ENCODE data around the gene PRKCE.

PRKCE gene

DNA sequence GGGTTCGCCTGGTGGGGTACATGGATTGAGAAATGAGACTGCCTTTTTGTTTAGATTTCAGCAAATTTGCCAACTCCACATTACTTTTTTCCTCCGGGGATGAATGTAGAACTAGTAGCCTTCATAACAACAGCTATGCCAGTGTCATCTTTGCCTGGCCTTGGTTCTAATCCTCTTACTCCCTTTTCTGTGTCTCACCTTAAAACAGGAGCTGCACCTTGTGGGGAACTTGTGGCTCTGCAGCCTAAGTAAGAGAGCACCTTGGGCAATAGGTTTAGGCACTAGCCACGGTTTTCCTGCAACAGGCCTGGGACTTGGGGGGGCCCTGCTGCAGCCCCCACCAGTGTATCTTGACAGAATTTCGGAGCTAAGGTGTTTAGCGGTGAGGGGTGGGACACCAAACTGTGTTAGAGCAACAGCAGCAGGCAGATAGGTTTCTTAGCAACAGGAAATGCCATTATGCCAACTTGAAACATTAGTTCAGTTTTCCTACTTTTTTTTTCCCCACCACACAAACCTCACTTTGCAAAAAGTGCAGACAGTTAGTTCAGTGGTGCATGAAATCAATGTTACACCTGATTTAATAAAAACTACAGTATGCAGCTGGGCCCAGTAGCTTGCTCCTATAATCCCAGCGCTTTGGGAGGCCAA is 173.7 kb downstream of the PRKCE start:
- peaks cover 0 to 9% of the 10 kb centered on the region in 2 donors for H3K4me1 ChIP-seq (ENCODE audit: control insufficient read depth in 2 of 2, insufficient read depth in 2 of 2, low read length in 2 of 2)
- H3K4me3 ChIP-seq (ENCODE audit: low read length in 2 of 2), result no peak overlapping the region
- no peak overlapping the region for H3K9ac ChIP-seq (ENCODE audit: low read depth in 1 of 2, low read length in 2 of 2)
- H3K27me3 ChIP-seq (ENCODE audit: control insufficient read depth in 2 of 2, insufficient read depth in 2 of 2, low read length in 2 of 2), result no peaks in the 10 kb centered on the region
- no peaks in the 10 kb centered on the region for H3K9me3 ChIP-seq (ENCODE audit: control insufficient read depth in 2 of 2, low read length in 2 of 2)
- H3K27ac ChIP-seq (ENCODE audit: low read depth in 2 of 2, low read length in 2 of 2), result no peak overlapping the region
- no peaks in the 10 kb centered on the region for H3K36me3 ChIP-seq (ENCODE audit: control insufficient read depth in 2 of 2, insufficient read depth in 2 of 2, low read length in 2 of 2)

- no peak overlapping the region for H3K4me3 ChIP-seq (ENCODE audit: low read length in 2 of 2)
- H3K4me1 ChIP-seq (ENCODE audit: control insufficient read depth in 2 of 2, insufficient read depth in 2 of 2, low read length in 2 of 2), result peaks cover 0 to 9% of the 10 kb centered on the region in 2 donors
- H3K27ac ChIP-seq (ENCODE audit: low read depth in 2 of 2, low read length in 2 of 2), result no peak overlapping the region
- H3K36me3 ChIP-seq (ENCODE audit: control insufficient read depth in 2 of 2, insufficient read depth in 2 of 2, low read length in 2 of 2), result no peaks in the 10 kb centered on the region
- no peaks in the 10 kb centered on the region for H3K27me3 ChIP-seq (ENCODE audit: control insufficient read depth in 2 of 2, insufficient read depth in 2 of 2, low read length in 2 of 2)
- H3K9me3 ChIP-seq (ENCODE audit: control insufficient read depth in 2 of 2, low read length in 2 of 2), result peaks cover 4 to 5% of the 10 kb centered on the region in 2 donors
- no peak overlapping the region for H3K9ac ChIP-seq (ENCODE audit: low read depth in 1 of 2, low read length in 2 of 2)
Measured at GRCh38 chr2:45826460-45826859, 175.0 kb downstream of the PRKCE start.

DNA sequence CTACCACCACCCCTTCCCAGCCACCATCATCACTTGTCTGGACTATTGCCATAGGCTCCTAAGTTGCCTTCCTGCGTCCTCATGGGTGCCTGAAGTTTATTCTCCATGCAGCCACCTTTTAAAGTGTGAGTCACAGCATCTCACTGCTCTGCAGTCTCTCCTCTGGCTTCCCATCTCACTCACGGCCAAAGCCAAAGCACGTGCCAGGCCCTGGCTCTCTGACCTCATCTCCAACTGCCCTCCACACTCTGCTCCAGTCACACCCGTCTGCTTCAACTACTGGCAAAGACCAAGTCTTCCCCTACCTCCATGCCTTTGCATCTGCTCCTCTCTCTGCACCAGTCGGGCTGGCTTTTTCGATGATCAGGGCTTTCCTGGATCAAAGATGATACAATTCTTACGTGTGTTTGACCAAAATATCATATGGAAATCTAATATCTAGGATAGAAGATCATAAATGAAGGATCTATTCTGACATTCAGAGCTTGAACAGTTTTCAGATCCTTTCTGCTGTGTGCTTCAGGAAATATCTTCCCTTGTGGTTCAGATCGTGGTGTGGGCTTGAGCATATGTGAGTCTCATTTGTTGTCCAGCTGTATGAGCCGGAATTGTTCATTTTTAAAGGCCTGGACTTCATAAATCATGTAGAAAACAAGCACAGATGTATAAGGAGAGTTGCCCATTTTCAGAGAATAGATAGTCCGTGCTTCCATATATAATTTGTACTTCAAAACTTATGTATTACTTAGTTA is 175.6 kb downstream of the PRKCE start:
- Histone ChIP-seq H3K9me3 (ENCODE audit: control insufficient read depth in 2 of 2, low read length in 2 of 2) (peaks cover 4 to 5% of the 10 kb centered on the region in 2 donors), H3K27ac (ENCODE audit: low read depth in 2 of 2, low read length in 2 of 2) (no peak overlapping the region), H3K4me1 (ENCODE audit: control insufficient read depth in 2 of 2, insufficient read depth in 2 of 2, low read length in 2 of 2) (peaks cover 0 to 4% of the 10 kb centered on the region in 2 donors), H3K4me3 (ENCODE audit: low read length in 2 of 2) (no peak overlapping the region), H3K9ac (ENCODE audit: low read depth in 1 of 2, low read length in 2 of 2) (no peak overlapping the region), H3K27me3 (ENCODE audit: control insufficient read depth in 2 of 2, insufficient read depth in 2 of 2, low read length in 2 of 2) (no peaks in the 10 kb centered on the region), H3K36me3 (ENCODE audit: control insufficient read depth in 2 of 2, insufficient read depth in 2 of 2, low read length in 2 of 2) (no peaks in the 10 kb centered on the region)

GRCh38 chr2:45830322-45830721 is 178.8 kb downstream of the PRKCE start:
- Histone ChIP-seq H3K4me3 (ENCODE audit: low read length in 2 of 2) (no peak overlapping the region), H3K27me3 (ENCODE audit: control insufficient read depth in 2 of 2, insufficient read depth in 2 of 2, low read length in 2 of 2) (no peaks in the 10 kb centered on the region), H3K27ac (ENCODE audit: low read depth in 2 of 2, low read length in 2 of 2) (no peak overlapping the region), H3K36me3 (ENCODE audit: control insufficient read depth in 2 of 2, insufficient read depth in 2 of 2, low read length in 2 of 2) (no peaks in the 10 kb centered on the region), H3K9me3 (ENCODE audit: control insufficient read depth in 2 of 2, low read length in 2 of 2) (peaks cover 4 to 5% of the 10 kb centered on the region in 2 donors), H3K4me1 (ENCODE audit: control insufficient read depth in 2 of 2, insufficient read depth in 2 of 2, low read length in 2 of 2) (no peaks in the 10 kb centered on the region), H3K9ac (ENCODE audit: low read depth in 1 of 2, low read length in 2 of 2) (no peak overlapping the region)

GRCh38 chr2:45833301-45833967 is 182.0 kb downstream of the PRKCE start:
- Histone ChIP-seq H3K4me1 (ENCODE audit: control insufficient read depth in 2 of 2, insufficient read depth in 2 of 2, low read length in 2 of 2) (no peaks in the 10 kb centered on the region), H3K9ac (ENCODE audit: low read depth in 1 of 2, low read length in 2 of 2) (no peak overlapping the region), H3K9me3 (ENCODE audit: control insufficient read depth in 2 of 2, low read length in 2 of 2) (peaks cover 4 to 5% of the 10 kb centered on the region in 2 donors), H3K4me3 (ENCODE audit: low read length in 2 of 2) (no peak overlapping the region), H3K27me3 (ENCODE audit: control insufficient read depth in 2 of 2, insufficient read depth in 2 of 2, low read length in 2 of 2) (no peaks in the 10 kb centered on the region), H3K36me3 (ENCODE audit: control insufficient read depth in 2 of 2, insufficient read depth in 2 of 2, low read length in 2 of 2) (no peaks in the 10 kb centered on the region), H3K27ac (ENCODE audit: low read depth in 2 of 2, low read length in 2 of 2) (no peak overlapping the region)

GRCh38 chr2:45833968-45834344 is 182.5 kb downstream of the PRKCE start:
- Histone ChIP-seq H3K27me3 (ENCODE audit: control insufficient read depth in 2 of 2, insufficient read depth in 2 of 2, low read length in 2 of 2) (no peaks in the 10 kb centered on the region), H3K4me3 (ENCODE audit: low read length in 2 of 2) (no peak overlapping the region), H3K4me1 (ENCODE audit: control insufficient read depth in 2 of 2, insufficient read depth in 2 of 2, low read length in 2 of 2) (no peaks in the 10 kb centered on the region), H3K36me3 (ENCODE audit: control insufficient read depth in 2 of 2, insufficient read depth in 2 of 2, low read length in 2 of 2) (no peaks in the 10 kb centered on the region), H3K27ac (ENCODE audit: low read depth in 2 of 2, low read length in 2 of 2) (no peak overlapping the region), H3K9ac (ENCODE audit: low read depth in 1 of 2, low read length in 2 of 2) (no peak overlapping the region), H3K9me3 (ENCODE audit: control insufficient read depth in 2 of 2, low read length in 2 of 2) (peaks cover 4 to 5% of the 10 kb centered on the region in 2 donors)

DNA sequence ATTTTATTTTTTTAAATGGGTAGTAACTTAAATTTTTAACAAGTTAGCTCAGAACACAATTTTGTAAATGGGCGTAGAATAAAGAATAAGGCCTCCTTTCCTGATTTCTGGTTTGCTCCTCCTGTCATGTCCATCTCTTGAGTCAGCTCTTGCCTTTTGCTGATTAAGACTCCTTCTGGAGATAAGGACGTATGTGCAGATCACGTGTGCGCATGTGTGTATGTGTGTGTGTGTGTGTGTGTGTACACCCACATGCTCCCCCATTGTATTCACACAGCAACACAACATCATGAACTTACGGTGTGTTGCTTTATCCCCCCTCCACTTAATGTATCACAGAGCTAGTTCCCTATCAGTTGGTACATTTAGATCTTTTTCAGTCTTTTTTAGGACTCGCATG is 182.9 kb downstream of the PRKCE start:
- Histone ChIP-seq H3K9me3 (ENCODE audit: control insufficient read depth in 2 of 2, low read length in 2 of 2) (peaks cover 4 to 5% of the 10 kb centered on the region in 2 donors), H3K4me3 (ENCODE audit: low read length in 2 of 2) (no peak overlapping the region), H3K4me1 (ENCODE audit: control insufficient read depth in 2 of 2, insufficient read depth in 2 of 2, low read length in 2 of 2) (no peaks in the 10 kb centered on the region), H3K9ac (ENCODE audit: low read depth in 1 of 2, low read length in 2 of 2) (no peak overlapping the region), H3K27ac (ENCODE audit: low read depth in 2 of 2, low read length in 2 of 2) (no peak overlapping the region), H3K36me3 (ENCODE audit: control insufficient read depth in 2 of 2, insufficient read depth in 2 of 2, low read length in 2 of 2) (no peaks in the 10 kb centered on the region), H3K27me3 (ENCODE audit: control insufficient read depth in 2 of 2, insufficient read depth in 2 of 2, low read length in 2 of 2) (no peaks in the 10 kb centered on the region)

DNA sequence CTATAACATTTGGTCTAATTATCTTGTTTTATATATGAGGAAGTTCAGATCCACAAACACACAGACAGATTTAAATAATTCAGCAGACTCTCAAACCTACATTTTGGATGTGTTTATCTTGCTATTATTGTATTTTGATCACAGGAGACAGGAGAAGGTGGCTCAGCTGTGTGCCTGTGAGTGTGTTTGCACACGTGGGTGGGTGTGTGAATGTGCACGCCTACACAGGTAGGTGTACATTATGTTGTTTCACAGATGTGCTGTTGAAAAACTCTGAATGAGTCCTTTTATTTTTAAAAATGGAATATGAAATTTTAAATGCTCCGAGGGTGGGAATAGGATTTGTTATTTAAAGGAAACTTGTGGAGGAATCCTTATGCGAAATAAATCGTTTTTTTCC is 183.4 kb downstream of the PRKCE start:
- no peaks in the 10 kb centered on the region for H3K36me3 ChIP-seq (ENCODE audit: control insufficient read depth in 2 of 2, insufficient read depth in 2 of 2, low read length in 2 of 2)
- H3K27ac ChIP-seq (ENCODE audit: low read depth in 2 of 2, low read length in 2 of 2), result no peak overlapping the region
- no peaks in the 10 kb centered on the region for H3K4me1 ChIP-seq (ENCODE audit: control insufficient read depth in 2 of 2, insufficient read depth in 2 of 2, low read length in 2 of 2)
- H3K4me3 ChIP-seq (ENCODE audit: low read length in 2 of 2), result no peak overlapping the region
- H3K27me3 ChIP-seq (ENCODE audit: control insufficient read depth in 2 of 2, insufficient read depth in 2 of 2, low read length in 2 of 2), result no peaks in the 10 kb centered on the region
- H3K9ac ChIP-seq (ENCODE audit: low read depth in 1 of 2, low read length in 2 of 2), result no peak overlapping the region
- peaks cover 4 to 5% of the 10 kb centered on the region in 2 donors for H3K9me3 ChIP-seq (ENCODE audit: control insufficient read depth in 2 of 2, low read length in 2 of 2)

DNA sequence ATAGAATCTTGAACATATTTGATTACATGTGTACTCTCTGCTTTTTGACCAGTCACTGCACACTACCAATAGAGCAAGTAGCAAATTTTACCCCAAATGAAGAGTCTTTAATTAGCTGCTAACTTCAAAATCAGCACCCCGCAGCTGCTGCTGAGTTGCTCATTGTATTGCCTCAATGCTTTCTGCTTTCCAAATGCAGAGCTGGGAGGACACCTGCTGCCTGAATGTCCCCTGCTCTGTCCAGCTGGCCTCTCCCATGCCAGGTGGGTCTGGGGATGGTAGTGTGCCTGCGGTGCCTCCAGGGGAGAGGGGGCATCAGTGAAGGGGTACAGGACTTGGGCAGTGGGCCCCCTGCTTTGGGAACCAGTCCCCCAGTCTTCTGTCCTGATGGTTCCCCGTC is 184.8 kb downstream of the PRKCE start:
- Histone ChIP-seq H3K9me3 (ENCODE audit: control insufficient read depth in 2 of 2, low read length in 2 of 2) (no peaks in the 10 kb centered on the region), H3K27me3 (ENCODE audit: control insufficient read depth in 2 of 2, insufficient read depth in 2 of 2, low read length in 2 of 2) (no peaks in the 10 kb centered on the region), H3K4me3 (ENCODE audit: low read length in 2 of 2) (no peak overlapping the region), H3K27ac (ENCODE audit: low read depth in 2 of 2, low read length in 2 of 2) (no peak overlapping the region), H3K9ac (ENCODE audit: low read depth in 1 of 2, low read length in 2 of 2) (no peak overlapping the region), H3K4me1 (ENCODE audit: control insufficient read depth in 2 of 2, insufficient read depth in 2 of 2, low read length in 2 of 2) (peaks cover 0 to 6% of the 10 kb centered on the region in 2 donors), H3K36me3 (ENCODE audit: control insufficient read depth in 2 of 2, insufficient read depth in 2 of 2, low read length in 2 of 2) (no peaks in the 10 kb centered on the region)

GRCh38 chr2:45836740-45837139 is 185.3 kb downstream of the PRKCE start:
- Histone ChIP-seq H3K4me3 (ENCODE audit: low read length in 2 of 2) (no peak overlapping the region), H3K36me3 (ENCODE audit: control insufficient read depth in 2 of 2, insufficient read depth in 2 of 2, low read length in 2 of 2) (no peaks in the 10 kb centered on the region), H3K27me3 (ENCODE audit: control insufficient read depth in 2 of 2, insufficient read depth in 2 of 2, low read length in 2 of 2) (no peaks in the 10 kb centered on the region), H3K4me1 (ENCODE audit: control insufficient read depth in 2 of 2, insufficient read depth in 2 of 2, low read length in 2 of 2) (peaks cover 0 to 6% of the 10 kb centered on the region in 2 donors), H3K9ac (ENCODE audit: low read depth in 1 of 2, low read length in 2 of 2) (no peak overlapping the region), H3K27ac (ENCODE audit: low read depth in 2 of 2, low read length in 2 of 2) (no peak overlapping the region), H3K9me3 (ENCODE audit: control insufficient read depth in 2 of 2, low read length in 2 of 2) (no peaks in the 10 kb centered on the region)
